ENCODE data around the gene GXYLT2.

The GXYLT2 gene

GRCh38 chr3:72887705-72888545 is at the start of gene GXYLT2:
Gene GXYLT2, plus strand, starts transcription at chr3:72888046. Its CDS starts 188 bp downstream, at chr3:72888234.
- DNase-seq (ENCODE audit: low spot score) = peak; percentile 43

- DNase-seq (ENCODE audit: low spot score) = no peak
Measured at GRCh38 chr3:72839057-72839456, 48.8 kb upstream of the GXYLT2 start.

GRCh38 chr3:72844436-72844993 is 43.3 kb upstream of the GXYLT2 start:
- no peak for DNase-seq (ENCODE audit: low spot score)

GRCh38 chr3:72846166-72846565 is 41.7 kb upstream of the GXYLT2 start:
- no peak for DNase-seq (ENCODE audit: low spot score)

GRCh38 chr3:72847282-72847681 is 40.6 kb upstream of the GXYLT2 start:
- DNase-seq (ENCODE audit: low spot score) = no peak

- DNase-seq (ENCODE audit: low spot score) = peak; percentile 95
Measured at GRCh38 chr3:72847751-72848702, 39.8 kb upstream of the GXYLT2 start, which contains the start of gene SHQ1. Gene SHQ1, minus strand, starts transcription at chr3:72848445. Its CDS starts 105 bp downstream, at chr3:72848340.

GRCh38 chr3:72848703-72849081 is 39.2 kb upstream of the GXYLT2 start:
- DNase-seq (ENCODE audit: low spot score) = no peak

GRCh38 chr3:72855001-72855400 is 32.8 kb upstream of the GXYLT2 start:
- DNase-seq (ENCODE audit: low spot score) = no peak

- no peak for DNase-seq (ENCODE audit: low spot score)
Measured at GRCh38 chr3:72860053-72860452, 27.8 kb upstream of the GXYLT2 start.

GRCh38 chr3:72860846-72861245 is 27.0 kb upstream of the GXYLT2 start:
- no peak for DNase-seq (ENCODE audit: low spot score)

GRCh38 chr3:72862314-72863090 is 25.3 kb upstream of the GXYLT2 start:
- DNase-seq (ENCODE audit: low spot score) = no peak

GRCh38 chr3:72872183-72872582 is 15.7 kb upstream of the GXYLT2 start:
- peak; percentile 72 for DNase-seq (ENCODE audit: low spot score)

GRCh38 chr3:72887343-72887704 is 522 bp upstream of the GXYLT2 start:
- no peak for DNase-seq (ENCODE audit: low spot score)

GRCh38 chr3:72888546-72889309 is 882 bp downstream of the GXYLT2 start:
- DNase-seq (ENCODE audit: low spot score) = no peak

GRCh38 chr3:72889310-72890165 is 1.7 kb downstream of the GXYLT2 start:
- no peak for DNase-seq (ENCODE audit: low spot score)

- no peak for DNase-seq (ENCODE audit: low spot score)
Measured at GRCh38 chr3:72890166-72890925, 2.5 kb downstream of the GXYLT2 start.

GRCh38 chr3:72891053-72891855 is 3.4 kb downstream of the GXYLT2 start:
- DNase-seq (ENCODE audit: low spot score) = peak; percentile 79

- DNase-seq (ENCODE audit: low spot score) = peak; percentile 82
Measured at GRCh38 chr3:72892081-72892775, 4.4 kb downstream of the GXYLT2 start.
